NCI-H1105 treated with DMSO at 0.1 percent for 48 hours (cell line): Measurements from ENCODE around the gene SSTR4.

Experiments used
- DNase-seq: peaks from one replicate; lab custom pipeline; 2025; lab: John Stamatoyannopoulos, UW

SSTR4 gene

DNA sequence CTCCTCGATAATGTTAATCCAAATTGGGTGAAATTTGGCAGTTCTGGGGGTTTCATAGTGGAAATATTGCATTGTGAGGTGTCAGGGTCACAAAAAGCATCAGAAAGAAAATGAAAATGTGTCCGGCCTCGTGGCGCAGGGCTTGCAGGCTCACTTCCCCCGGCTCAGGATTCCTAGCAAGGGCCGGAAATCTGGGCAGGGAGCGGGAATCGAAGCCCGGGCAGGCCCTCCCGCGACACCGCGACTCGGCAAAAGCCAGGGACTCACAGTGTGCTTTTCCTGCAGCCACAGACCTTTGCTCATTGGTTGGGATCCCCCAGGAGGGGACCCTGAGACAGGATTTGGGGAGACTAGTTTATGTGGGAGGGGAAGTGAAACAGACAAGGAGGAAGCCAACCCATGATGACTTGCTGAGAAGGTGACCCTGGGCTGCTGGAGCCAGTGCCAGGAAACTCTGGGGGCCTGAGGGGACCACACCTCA lies 51.9 kb downstream of the SSTR4 start:
- no peak for DNase-seq

DNA sequence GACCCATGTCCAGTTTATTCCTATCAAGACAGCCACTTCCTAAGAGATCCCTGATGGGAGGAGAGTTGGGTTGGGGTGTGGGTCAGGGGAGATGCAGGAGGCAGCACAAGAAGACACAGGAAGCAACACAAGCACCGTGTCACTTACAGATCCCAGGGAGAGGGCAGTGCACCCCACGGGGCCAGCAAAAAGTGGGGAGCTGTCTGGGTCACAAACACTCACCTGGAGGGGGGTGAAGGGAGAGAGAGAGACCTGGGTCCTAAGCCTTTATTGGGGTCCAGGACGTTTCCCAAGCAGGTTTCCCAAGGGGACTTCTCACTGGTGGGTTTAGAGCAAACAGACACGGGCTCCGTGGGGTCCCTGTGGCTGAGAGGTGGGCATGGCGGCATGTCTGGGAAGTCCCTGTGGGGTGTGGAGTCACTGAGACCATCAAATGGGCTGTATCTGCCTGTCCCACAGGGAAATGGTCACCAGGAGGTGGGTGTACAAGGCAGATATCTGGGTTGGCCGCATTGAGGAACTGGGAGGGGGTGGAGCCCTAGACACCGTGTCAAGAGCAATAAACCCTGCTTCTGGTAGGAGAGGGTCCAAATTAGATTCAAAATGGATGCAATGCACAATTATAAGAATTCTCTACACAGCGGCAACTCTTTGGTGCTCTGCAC lies 52.6 kb downstream of the SSTR4 start:
- DNase-seq = no peak
